ENCODE data around the gene SIRPG. TPM values are rescaled to one million over a fixed set of nuclear protein-coding genes. Genes with fewer than 3 reads are reported as not detected.
"Not testable (repeated sequence)": the region's sequence is repeated elsewhere in the genome, so short reads cannot be mapped to it uniquely, and the experiment has no call there.

SIRPG gene
- not detected for total RNA-seq

DNA sequence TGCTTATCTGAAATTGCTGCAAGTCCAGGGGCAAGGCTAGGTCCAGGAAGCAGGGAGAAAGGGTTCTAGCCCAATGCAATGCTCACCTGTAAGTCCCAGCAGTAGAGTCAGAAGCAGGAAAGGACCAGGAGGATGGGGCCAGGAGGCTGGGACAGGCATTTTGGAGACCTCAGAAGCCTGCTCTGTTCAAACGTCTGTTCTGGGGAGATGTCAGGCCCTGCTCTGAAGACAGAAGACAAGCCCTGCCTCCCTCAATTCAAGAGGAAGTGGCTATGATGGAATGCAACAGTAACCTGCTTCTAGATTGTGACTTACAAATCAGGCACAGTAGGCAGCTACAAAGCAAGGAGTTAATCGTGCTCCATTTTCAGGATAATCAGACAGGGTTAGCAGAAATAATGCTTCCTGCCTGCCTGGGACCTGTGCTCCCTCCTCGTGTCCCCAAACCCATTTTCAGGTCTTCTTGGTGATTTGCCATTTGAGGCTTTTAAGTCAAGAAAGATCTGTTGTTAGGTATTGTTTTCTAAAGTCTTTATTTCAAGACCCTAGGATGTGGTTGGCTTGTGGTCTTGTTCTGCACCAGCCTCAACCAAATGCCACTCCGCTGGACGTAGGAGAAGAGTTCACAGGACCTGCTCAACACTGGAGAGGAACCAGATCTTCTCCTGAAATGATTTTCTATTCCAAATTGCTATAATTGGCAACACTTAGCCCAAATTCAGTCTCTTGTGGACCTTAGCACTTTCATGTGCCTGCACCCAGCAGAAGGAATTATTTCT lies at the start of gene SIRPG:
SIRPG (minus strand) TSS at position 224 of the 779 bp plus-strand sequence; CDS start at position 159, 65 bp downstream.
- H3K9me3 ChIP-seq, result no peaks in the 10 kb centered on the region
- H3K27me3 ChIP-seq, result no peaks in the 10 kb centered on the region
- H3K4me3 ChIP-seq (replicated peaks in 1 of 3), result no peak within 1 kb of the TSS
- DNase-seq, result no peak
- no peaks in the 10 kb centered on the region for H3K36me3 ChIP-seq
- intact Hi-C loops (cut with DNase I), result no loop called here
- no peak within 1 kb of the TSS for H3K27ac ChIP-seq
- 68 to 80% methylated on average over 5 of the region's 5 CpGs for whole genome bisulfite sequencing, 2 donors
- TF ChIP-seq, protein P1, sequence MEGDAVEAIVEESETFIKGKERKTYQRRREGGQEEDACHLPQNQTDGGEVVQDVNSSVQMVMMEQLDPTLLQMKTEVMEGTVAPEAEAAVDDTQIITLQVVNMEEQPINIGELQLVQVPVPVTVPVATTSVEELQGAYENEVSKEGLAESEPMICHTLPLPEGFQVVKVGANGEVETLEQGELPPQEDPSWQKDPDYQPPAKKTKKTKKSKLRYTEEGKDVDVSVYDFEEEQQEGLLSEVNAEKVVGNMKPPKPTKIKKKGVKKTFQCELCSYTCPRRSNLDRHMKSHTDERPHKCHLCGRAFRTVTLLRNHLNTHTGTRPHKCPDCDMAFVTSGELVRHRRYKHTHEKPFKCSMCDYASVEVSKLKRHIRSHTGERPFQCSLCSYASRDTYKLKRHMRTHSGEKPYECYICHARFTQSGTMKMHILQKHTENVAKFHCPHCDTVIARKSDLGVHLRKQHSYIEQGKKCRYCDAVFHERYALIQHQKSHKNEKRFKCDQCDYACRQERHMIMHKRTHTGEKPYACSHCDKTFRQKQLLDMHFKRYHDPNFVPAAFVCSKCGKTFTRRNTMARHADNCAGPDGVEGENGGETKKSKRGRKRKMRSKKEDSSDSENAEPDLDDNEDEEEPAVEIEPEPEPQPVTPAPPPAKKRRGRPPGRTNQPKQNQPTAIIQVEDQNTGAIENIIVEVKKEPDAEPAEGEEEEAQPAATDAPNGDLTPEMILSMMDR (IDR thresholded peaks at IDR 0.05), result no peak
- TF ChIP-seq POLR2A (IDR thresholded peaks at IDR 0.05), result no peak
- no peaks in the 10 kb centered on the region for H3K4me1 ChIP-seq

DNA sequence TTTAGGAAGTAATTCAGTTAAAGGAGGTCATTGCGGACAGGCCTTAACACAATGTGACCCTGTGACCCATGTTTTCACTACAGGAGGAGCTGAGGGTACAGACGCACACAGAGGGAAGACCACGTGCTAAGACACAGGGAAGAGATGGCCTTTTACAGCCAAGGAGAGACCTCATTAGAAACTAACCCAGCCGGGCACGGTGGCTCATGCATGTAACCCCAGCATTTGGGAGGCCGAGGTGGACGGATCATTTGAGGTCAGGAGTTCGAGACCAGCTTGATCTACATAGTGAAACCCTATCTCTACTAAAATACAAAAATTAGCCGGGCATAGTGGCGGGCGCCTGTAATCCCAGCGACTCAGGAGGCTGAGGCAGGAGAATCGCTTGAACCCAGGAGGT lies 49.3 kb upstream of the SIRPG start:
- H3K9me3 ChIP-seq; H3K27me3 ChIP-seq; H3K27ac ChIP-seq; DNase-seq; intact Hi-C loops (cut with DNase I); H3K4me3 ChIP-seq (replicated peaks in 1 of 3); H3K4me1 ChIP-seq; H3K36me3 ChIP-seq: not testable (repeated sequence)
- WGBS, 2 donors, result 79 to 83% methylated on average over 13 of the region's 13 CpGs

DNA sequence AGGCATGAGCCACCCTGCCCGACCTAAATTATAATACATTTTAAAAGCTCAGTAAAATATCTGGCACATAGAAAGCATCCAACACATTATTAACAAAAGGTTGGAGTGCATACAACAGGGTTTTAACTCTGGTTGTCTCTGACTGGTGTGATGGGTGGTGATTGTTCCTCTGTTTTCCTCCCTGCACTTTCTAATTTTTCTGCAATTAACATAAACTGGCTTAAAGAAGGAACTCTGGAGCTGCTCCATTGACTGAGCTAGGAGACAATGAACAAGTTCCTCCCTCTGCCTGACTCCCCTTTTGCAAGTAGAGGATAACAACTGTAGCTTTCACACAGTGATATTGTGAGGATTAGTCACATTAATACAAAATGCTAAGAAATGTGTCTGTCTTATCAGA lies 48.5 kb upstream of the SIRPG start:
- H3K9me3 ChIP-seq, result no peaks in the 10 kb centered on the region
- no peaks in the 10 kb centered on the region for H3K4me1 ChIP-seq
- H3K36me3 ChIP-seq, result no peaks in the 10 kb centered on the region
- no peak for DNase-seq
- TF ChIP-seq, protein P1 (IDR thresholded peaks at IDR 0.05), result no peak
- no peak for TF ChIP-seq POLR2A (IDR thresholded peaks at IDR 0.05)
- H3K27ac ChIP-seq, result no peak overlapping the region
- no peak overlapping the region for H3K4me3 ChIP-seq (replicated peaks in 1 of 3)
- intact Hi-C loops (cut with DNase I), result no loop called here
- no peaks in the 10 kb centered on the region for H3K27me3 ChIP-seq
- WGBS, 2 donors, result 68 to 88% methylated on average over 1 of the region's 1 CpG

DNA sequence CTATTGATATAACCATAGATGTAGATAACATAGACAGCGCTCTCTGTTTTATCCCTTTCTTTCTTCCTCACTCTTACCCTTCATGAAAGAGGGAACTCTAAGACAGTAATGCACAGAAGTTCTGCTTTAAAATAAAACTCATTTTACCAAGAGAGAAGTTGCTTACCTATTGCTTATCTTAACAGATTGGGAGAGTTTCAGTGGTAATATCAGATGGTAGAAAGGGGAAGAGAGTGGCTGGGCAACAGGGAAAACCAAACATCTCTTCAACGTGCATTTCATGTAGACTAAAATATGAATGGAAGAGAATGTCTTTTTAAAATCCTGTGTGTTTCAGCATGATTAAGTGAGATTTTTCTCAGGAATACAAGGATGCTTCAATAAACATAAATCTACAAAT lies 45.3 kb upstream of the SIRPG start:
- Histone ChIP-seq H3K27ac (no peak overlapping the region), H3K27me3 (no peaks in the 10 kb centered on the region), H3K9me3 (no peaks in the 10 kb centered on the region), H3K4me1 (no peaks in the 10 kb centered on the region), H3K36me3 (no peaks in the 10 kb centered on the region), H3K4me3 (replicated peaks in 1 of 3) (no peak overlapping the region)
- intact Hi-C loops (cut with DNase I), result no loop called here
- DNase-seq, result no peak
- TF ChIP-seq, protein P1 (IDR thresholded peaks at IDR 0.05), result no peak
- TF ChIP-seq POLR2A (IDR thresholded peaks at IDR 0.05), result no peak
- WGBS, 2 donors, result 46 to 51% methylated on average over 2 of the region's 2 CpGs

DNA sequence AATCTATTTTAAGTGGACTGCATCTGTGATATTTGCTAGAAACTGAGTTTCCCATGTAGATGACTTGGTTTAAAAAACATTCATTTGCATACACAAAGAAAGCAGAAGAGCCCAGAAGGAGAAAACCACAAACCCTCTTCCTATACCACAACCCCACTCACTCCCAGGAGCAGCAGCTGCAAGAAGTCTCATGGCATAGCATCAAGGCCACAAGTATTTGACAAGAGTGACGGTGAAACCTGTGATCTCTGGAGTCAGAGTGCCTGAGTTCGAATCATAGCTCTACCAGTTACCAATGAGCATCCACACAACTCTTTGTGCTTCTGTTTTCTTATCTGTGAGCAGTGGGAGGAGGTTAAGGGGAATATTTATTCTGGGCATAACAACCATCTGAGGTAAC lies 44.7 kb upstream of the SIRPG start:
- Histone ChIP-seq H3K27me3 (no peaks in the 10 kb centered on the region), H3K4me3 (replicated peaks in 1 of 3) (no peak overlapping the region), H3K27ac (no peak overlapping the region), H3K36me3 (no peaks in the 10 kb centered on the region), H3K4me1 (no peaks in the 10 kb centered on the region), H3K9me3 (no peaks in the 10 kb centered on the region)
- no peak for TF ChIP-seq POLR2A (IDR thresholded peaks at IDR 0.05)
- TF ChIP-seq, protein P1 (IDR thresholded peaks at IDR 0.05), result no peak
- intact Hi-C loops (cut with DNase I), result no loop called here
- WGBS, 2 donors, result 82 to 85% methylated on average over 2 of the region's 2 CpGs
- no peak for DNase-seq

Data from thyroid gland (tissue), 4 donors.